Measurements from ENCODE around the gene RTN4RL1. TPM values are rescaled to one million over a fixed set of nuclear protein-coding genes. Genes with fewer than 3 reads are reported as not detected.

The RTN4RL1 gene
- total and polyA plus RNA-seq, 2 of the 4 experiments (the other 2 are of a cell fraction): under 0.01 to 0.03 TPM

DNA sequence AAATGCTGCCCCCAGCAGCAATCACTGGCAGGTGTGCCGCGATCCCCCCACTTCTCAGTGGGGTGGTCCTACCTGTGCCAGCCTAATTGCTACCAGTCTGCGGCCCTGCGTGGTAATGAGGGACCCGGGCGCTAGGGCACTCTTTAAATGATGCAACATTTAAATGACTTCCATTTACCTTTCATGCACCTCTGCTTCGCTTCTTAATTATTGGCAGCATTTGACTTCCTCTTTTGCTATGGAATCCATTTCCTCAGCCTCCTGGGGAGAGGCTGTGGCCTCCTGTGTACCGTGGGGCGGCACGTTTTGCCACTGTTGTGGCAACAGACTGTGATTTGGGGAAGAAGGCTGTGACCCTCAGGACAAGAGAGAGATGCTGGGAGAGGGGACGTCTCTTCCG lies 109.2 kb downstream of the RTN4RL1 start:
- Histone ChIP-seq H3K27me3 (ENCODE audit: control insufficient read depth, insufficient read depth, low read length) (peaks cover 74% of the 10 kb centered on the region), H3K9me3 (ENCODE audit: control insufficient read depth, insufficient read depth, low read length) (no peaks in the 10 kb centered on the region), H4K8ac (ENCODE audit: low read depth in 2 of 2, low read length in 2 of 2) (no peak overlapping the region), H2AK9ac (replicated peaks; ENCODE audit: low read depth, low read length, poor library complexity) (no peak overlapping the region), H2BK120ac (ENCODE audit: low read depth, low read length) (no peak overlapping the region), H4K5ac (ENCODE audit: low read depth, low read length) (no peak overlapping the region), H3K27ac (ENCODE audit: insufficient read depth, low read length) (no peak overlapping the region), H3K9ac (ENCODE audit: low read depth, low read length) (no peak overlapping the region), H4K20me1 (ENCODE audit: insufficient read depth, low read length) (no peaks in the 10 kb centered on the region), H2BK20ac (ENCODE audit: low read depth, low read length) (no peak overlapping the region), H2AK5ac (ENCODE audit: low read depth, low read length) (no peak overlapping the region), H2BK5ac (ENCODE audit: low read depth, low read length, poor library complexity, severe bottlenecking) (no peak overlapping the region), H3K79me1 (ENCODE audit: low read depth in 1 of 2, low read length in 2 of 2) (no peaks in the 10 kb centered on the region), H3K14ac (replicated peaks; ENCODE audit: low read depth, low read length) (no peak overlapping the region), H4K91ac (ENCODE audit: insufficient read depth, low read depth, low read length) (no peak overlapping the region), H3K4ac (ENCODE audit: low read depth, low read length) (no peak overlapping the region), H3K56ac (ENCODE audit: extremely low read depth, insufficient read depth, low read length) (no peak overlapping the region), H3K4me2 (ENCODE audit: low read depth, low read length) (no peak overlapping the region), H2BK15ac (ENCODE audit: low read depth, low read length) (no peak overlapping the region), H3K4me3 (ENCODE audit: insufficient read depth, low read depth, low read length) (no peak overlapping the region), H3K18ac (ENCODE audit: low read depth, low read length) (no peak overlapping the region), H3K9me1 (ENCODE audit: insufficient read depth, low read length) (0 out of 2 replicates have a peak, but pooled peaks cover 4% of the 10 kb centered on the region), H2AFZ (replicated peaks; ENCODE audit: low read length, poor library complexity) (no peak overlapping the region), H3K36me3 (ENCODE audit: control insufficient read depth, insufficient read depth, low read length) (no peaks in the 10 kb centered on the region), H3K23ac (ENCODE audit: low read depth, low read length) (no peak overlapping the region), H3K4me1 (ENCODE audit: control insufficient read depth, insufficient read depth, low read length) (no peaks in the 10 kb centered on the region)
- ATAC-seq (ENCODE audit: low read depth) (no peak), DNase-seq (no peak)
- in situ Hi-C loops (cut with MboI; ENCODE audit: low sequenced_read_pairs): no loop called here
- 50% methylated on average over 1 of the region's 12 CpGs; no CpG with 5 or more reads in 1 of the 2 experiments for WGBS, 2 experiments (ENCODE audit: extremely low coverage in 2 of 2, insufficient read length in 1 of 2)
- POLR2A ChIA-PET (ENCODE audit: unreplicated experiment): no interaction called here
- no TSS peak for BruUV-seq (replicated peaks)
- TF ChIP-seq CEBPB (IDR thresholded peaks at IDR 0.05; ENCODE audit: low read depth, low read length) (0 out of 2 replicates have a peak, but pooled peaks have one; percentile 12), NFE2L2 (IDR thresholded peaks at IDR 0.05; ENCODE audit: low read depth, low read length) (no peak)
- CTCF ChIA-PET: no interaction called here
- intact Hi-C loops (cut with micrococcal nuclease): no loop called here
- dilution Hi-C loops (cut with HindIII; ENCODE audit: low sequenced_read_pairs, unreplicated experiment): no loop called here
